Measurements from ENCODE around the gene GCDH.

- TF ChIP-seq, protein P1, sequence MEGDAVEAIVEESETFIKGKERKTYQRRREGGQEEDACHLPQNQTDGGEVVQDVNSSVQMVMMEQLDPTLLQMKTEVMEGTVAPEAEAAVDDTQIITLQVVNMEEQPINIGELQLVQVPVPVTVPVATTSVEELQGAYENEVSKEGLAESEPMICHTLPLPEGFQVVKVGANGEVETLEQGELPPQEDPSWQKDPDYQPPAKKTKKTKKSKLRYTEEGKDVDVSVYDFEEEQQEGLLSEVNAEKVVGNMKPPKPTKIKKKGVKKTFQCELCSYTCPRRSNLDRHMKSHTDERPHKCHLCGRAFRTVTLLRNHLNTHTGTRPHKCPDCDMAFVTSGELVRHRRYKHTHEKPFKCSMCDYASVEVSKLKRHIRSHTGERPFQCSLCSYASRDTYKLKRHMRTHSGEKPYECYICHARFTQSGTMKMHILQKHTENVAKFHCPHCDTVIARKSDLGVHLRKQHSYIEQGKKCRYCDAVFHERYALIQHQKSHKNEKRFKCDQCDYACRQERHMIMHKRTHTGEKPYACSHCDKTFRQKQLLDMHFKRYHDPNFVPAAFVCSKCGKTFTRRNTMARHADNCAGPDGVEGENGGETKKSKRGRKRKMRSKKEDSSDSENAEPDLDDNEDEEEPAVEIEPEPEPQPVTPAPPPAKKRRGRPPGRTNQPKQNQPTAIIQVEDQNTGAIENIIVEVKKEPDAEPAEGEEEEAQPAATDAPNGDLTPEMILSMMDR (IDR thresholded peaks at IDR 0.05; ENCODE audit: control extremely low read depth in 1 of 3, insufficient read depth in 1 of 3, low read depth in 1 of 3, low read length in 3 of 3) = no peak
- TF ChIP-seq EZH2 (IDR thresholded peaks at IDR 0.05; ENCODE audit: low read depth, low read length, severe bottlenecking) (no peak), POLR2AphosphoS5 (IDR thresholded peaks at IDR 0.05; ENCODE audit: low read depth, low read length) (no peak)
These were observed 41.7 kb downstream of the GCDH start for GRCh38 chr19:12932392-12933286.
